HG02642 (cell line): ENCODE results near the gene ENPEP.
"Not testable (repeated sequence)": the region's sequence is repeated elsewhere in the genome, so short reads cannot be mapped to it uniquely, and the experiment has no call there.

Source experiments
- ATAC-seq: cut with Tn5 transposase; IDR thresholded peaks from one replicate; pipeline ENCODE4 v1.9.1; 2021; ENCODE audit warnings: mild to moderate bottlenecking; ENCODE audit not compliant: unreplicated experiment, poor library complexity

The ENPEP gene

DNA sequence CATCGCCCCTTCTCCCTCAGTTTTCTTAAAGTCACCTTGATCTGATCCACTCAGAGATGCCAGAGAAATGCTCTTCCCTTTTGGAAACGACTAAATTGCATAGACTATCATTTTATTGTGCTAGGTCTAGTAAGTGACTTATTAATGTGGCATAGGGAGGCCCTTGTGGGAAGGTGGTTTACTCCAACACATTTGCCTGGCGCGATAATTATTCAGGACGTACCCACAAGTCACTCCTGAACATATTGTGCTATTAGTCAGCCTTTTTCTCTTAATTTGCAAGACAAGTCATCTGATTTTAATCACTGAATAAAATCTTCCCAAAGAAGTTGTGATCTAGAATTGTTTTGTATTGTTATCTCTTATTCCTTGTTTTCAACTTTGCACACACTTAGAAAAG, 7.6 kb downstream of the ENPEP start:
- no peak for ATAC-seq

DNA sequence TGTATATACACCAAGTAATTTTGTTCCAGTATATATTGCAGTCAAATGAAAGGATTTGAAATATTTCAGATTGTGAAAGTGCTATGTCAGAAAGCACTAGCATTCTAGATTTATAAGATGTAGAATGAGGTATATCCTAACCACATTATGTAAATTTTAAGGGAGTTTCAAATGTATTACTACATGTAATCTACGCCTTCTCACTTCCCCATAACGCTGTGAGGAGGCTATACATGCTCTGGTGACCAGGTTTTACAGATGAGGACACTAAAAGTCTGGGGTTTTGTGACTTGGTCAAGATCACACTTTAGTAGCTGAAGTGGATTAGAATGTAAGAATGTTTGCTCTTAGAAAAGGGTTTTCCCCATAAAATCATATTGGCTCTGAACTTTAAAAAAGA, 8.1 kb downstream of the ENPEP start:
- ATAC-seq: peak; percentile 99

DNA sequence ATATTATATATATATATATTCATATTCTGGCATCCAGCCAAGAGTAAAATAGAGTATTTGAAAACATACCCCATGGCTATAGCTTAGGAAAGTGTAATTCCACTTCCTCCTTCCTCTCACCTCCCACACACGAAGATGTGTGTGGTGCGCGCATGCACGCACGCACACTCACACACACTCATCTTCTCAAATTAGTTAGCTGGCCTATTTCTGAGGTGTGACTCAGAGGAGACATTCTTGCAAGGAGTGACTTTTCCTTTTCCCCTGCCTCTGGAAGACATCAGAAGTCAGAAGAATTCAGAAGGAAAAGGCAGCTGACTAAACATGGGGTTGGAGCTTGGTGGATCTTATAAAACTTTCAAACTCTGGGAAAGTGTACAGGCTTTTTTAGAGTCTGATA, 8.8 kb downstream of the ENPEP start:
- peak; percentile 32 for ATAC-seq

DNA sequence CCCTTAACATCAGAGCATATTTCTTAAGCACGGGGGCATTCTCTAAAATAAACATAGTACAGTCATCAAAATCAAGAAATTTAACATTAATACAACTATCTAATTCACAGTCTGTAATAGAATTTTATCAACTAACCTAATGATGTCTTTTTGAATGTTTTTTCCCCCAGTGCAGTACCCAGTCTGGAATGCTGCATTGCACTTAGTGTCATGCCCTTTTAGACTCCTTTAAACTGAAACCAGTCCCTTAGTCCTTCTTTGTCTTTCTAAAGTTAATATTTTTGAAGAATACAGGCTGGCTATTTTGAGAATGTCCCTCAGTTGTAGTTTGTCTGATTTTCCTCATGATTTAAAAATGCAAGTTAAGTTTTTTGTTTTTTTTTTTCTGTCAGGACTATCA, 9.5 kb downstream of the ENPEP start:
- no peak for ATAC-seq

DNA sequence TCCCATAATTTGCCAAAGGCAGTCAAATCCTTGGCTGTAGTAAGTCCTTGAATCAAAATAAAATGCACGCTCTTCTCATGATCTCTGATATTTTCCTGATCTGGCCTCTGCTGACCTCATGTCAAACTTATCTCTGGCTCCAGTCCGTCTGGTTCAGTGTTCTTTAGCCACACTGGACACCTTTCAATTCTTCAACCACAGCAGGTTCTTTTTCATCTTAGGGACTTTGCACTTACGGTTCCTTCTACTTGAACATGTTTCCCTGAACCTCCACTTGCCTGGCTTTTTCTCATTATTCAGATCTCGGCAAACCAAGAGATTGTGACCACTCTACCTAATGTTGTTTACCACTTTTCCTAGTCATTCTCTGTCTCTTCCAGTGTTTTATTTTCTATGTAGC, 10.3 kb downstream of the ENPEP start:
- no peak for ATAC-seq

DNA sequence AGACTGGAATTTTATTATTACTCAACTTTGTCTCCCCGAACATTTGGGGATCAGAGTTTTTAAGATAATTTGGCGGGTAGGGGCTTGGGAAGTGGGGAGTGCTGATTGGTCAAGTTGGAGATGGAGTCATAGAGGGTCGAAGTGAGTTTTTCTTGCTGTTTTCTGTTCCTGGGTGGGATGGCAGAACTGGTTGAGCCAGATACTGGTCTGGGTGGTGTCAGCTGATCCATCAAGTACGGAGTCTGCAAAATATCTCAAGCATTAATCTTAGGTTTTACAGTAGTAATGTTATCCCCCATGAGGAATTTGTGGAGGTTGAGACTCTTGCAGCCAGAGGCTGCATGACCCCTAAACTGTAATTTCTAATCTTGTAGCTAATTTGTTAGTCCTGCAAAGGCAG, 10.9 kb downstream of the ENPEP start:
- not testable (repeated sequence) for ATAC-seq

DNA sequence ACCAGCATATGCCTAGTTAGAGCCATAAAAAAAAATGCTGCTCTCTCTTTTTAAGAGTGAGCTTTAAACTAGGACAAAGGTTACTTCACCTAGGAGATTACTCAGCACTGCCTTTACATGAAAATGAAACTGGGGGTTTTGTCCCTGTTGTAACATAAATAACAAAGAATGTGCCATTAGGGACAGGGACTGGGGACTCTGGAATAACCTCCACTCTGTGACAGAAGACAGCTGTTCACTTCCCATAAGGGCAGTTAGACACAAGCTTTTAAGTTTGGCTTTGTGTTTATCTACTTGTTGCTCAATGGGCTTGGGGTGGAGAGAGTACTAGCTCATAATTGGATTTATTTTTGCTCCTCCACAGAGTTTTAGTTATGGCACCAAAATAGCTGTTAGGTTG, 11.9 kb downstream of the ENPEP start:
- ATAC-seq: no peak

DNA sequence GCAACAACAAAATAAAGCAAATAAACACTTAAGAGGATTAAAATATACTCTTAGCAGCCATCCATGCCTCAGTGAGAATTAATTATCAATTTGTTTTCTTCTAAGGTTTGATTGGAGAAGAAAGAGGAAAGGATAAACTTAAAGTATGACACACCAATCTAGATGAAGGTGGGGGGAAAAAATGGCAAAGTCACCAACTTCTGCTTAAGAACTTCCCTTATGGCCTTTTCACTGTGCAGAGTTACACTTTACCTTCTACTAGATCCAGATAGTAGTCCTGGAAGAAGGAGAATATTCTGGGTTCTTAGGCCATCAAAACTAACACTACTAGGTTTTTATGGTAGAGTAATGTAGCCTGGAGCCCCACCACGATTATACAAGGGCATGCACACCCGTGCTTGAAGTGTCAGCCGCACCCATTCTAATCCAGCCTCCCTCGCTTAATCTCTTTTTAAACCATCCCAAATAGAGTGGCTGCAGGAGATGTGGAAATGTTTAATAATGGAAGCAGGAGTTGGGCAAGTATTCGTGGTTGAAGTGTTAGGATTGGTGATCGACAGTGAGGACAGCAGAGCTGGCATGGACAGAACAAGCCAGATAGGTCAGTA, 14.1 kb downstream of the ENPEP start:
- ATAC-seq: no peak

DNA sequence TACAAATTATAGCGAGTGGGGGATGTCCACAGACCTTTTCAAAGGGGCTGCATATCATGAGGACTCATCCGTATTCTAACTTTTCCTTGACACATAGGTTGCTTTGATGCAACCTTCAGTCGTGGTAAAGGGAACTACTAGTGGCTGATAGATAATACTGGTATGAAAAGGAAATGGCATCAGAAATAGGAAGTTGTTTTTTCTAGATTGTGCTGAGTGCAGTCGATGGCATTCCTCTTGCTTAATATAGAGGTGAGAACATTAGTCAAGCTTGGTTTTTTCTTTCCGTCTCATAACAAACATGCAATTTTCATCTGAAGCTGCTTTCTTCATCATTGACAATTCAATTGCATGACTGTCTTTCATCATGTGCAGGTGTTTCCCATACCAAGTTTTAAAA, 16.6 kb downstream of the ENPEP start:
- ATAC-seq: no peak

DNA sequence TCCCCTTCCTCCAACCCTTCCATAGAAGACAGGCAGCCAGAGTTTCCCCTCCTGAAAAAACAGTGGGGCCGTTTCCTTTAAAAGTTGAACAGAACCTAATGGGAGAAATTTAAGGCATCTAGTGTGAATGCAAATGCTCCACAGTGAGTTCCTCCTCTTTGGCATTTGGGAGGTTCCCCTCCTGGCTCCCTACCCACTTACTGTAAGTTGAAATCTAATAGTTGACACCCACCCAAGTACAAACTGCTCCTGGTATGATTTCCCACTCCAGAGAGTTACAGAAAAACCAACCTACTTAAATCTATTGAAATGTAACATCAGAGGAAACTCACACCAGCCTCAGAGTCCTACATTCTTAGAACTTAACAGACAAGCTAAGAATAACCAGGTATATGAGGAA, 17.6 kb downstream of the ENPEP start:
- no peak for ATAC-seq

DNA sequence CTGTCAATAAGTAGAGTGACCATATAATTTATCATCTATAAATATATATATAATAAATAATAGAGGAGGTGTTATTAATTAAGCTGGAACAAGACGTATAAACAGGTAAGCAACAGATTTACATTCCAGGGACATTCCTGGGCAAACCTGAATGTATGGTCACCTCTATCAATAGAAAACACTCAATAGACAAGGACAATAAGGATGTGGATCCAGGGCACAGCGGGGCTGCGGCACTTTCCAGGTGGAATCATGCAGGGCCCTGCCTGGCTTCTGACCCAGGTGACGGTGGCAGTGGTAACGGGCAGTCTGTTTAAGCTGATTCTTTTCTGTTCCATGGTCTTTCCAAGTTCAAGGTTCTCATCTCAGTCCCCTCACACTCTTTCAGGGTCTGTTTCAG, 22.5 kb downstream of the ENPEP start:
- no peak for ATAC-seq

DNA sequence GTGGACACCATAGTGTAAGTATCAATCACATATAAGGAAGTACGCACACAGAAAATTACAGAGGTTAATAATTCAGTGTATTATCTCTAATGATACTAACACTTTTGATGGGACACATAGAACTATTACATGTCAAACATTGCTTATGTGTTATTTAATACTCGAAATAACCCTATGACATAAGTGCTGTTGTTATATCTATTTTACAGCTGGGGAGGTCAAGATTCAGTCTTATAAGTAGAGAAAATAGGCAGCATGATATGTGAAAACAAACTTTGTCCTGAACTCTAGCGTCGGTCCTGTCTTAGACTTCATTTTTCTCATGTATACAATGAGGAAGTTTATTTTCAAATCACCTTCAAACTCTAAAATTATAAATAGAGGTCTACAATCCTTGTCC, 23.2 kb downstream of the ENPEP start:
- no peak for ATAC-seq

DNA sequence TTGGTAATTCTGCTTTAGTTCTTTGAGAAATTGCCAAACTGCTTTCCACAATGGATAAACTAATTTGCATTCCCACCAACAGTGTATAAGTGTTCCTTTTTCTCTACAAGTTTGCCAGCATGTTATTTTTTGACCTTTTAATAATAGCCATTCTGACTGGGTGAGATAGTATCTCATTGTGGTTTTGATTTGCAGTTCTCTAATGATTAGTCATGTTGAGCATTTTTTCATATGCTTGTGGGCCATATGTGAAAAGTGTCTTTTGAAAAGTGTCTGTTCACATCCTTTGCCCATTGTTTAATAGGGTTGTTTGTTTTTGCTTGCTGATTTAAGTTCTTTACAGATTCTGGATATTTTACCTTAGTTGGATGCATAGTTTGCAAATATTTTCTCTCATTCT, 25.9 kb downstream of the ENPEP start:
- no peak for ATAC-seq

DNA sequence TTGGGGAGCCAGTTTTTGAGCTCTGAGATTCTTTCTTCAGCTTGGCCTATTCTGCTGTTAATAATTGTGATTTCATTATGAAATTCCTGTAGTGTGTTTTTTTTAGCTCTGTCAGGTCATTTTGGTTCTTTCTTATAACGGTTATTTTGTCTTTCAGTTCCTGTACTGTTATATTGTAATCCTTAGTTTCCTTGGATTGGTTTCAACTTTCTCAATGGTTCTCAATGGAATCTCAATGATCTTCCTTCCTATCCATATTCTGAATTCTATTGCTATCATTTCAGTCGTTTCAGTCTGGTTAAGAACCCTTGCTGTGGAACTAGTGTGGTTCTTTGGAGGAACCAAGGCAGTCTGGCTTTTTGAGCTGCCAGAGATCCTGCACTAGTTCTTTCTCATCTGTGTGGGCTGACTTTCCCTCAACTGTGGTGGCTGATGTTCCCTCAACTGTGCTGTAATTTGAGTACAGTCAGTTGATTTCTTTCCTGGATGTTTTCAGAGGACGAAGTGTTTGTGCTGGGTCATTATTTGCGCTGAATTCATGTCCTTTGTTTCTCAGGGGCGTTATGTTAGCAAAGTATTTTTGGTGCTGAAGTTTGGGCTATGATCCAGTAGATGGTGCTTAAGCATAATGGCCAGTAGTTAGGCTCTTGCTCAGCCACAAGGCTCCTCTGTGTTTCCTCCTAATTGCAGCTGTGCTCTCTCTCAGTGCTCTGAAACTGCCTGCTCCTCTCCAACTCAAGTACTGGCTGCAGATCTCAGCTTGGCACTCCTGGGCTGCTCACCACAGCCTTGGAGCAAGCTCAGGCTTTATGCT, 27.5 kb downstream of the ENPEP start:
- ATAC-seq: no peak

DNA sequence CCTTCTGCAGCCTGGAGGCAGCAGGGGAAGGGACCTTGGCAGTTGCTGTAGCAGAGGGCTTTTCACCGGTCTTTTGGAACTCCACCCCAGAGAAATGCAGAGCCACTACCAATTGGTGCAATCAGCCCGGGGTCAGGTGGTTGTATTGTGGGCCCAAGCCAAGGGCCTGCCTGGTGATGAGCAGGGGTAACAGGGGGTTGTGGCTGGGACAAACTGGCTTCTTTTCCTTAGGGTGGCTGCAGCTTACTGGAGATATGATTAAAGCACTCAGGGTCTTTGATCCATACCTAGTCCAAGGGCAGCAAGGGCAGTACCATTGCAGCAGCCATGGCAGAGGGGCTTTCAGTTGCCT, 28.1 kb downstream of the ENPEP start:
- ATAC-seq: no peak

DNA sequence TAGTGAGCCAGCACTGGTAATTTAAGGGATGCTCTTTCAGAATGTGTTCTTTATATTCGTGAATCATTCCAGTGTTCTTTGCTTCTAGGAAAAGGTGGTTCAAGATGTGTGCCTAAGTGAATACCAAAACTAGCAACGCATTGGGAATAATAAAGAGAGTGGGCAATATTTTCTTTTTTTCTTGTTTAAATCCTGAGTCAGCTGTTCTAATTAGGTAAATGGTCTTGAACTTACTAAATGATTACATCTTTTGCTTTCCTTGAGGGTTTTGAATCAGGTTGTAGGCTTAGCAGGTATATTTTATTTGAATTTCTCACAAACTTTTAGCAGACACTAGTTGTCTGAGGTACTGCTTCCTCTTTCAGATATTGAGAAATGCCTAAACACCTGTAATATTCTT, 29.5 kb downstream of the ENPEP start:
- no peak for ATAC-seq

DNA sequence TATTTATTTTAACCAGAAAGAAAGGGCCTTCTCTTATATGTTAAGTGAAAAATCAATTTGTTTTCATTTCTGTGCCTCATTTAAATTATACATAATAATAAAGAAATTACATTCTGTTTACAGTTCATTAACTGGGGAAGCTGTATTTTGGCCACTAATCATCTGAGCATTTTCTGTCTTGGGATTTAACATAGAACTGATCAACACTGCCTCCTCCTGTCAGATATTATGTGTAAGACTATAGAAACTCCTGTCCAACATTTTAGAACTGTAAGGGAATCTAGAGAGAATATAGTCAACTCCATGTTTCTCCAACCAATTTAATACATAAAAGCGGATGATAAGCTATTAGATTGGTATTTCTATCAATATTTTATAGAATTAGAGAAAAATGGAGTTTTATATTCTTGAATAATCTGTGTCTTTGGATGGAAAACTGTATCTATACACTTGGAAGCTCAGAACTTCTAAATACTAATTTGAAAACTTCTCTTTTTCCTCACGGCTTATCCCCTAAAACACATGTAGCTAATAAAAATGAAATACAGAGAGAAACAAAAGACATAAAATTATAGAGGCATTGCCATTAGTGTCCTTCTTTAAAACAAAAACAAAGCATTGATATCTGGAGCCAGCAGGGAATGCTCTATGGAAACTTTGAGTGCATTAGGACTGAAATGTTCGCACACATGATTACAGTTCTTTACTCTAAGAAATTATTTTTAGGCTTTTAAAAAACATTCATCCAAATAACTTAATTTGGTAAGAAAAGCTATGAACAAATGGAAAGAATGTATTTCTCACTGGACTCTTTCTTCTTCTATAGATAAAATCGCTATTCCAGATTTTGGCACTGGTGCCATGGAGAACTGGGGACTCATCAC, 33.1 kb downstream of the ENPEP start:
- ATAC-seq: no peak

DNA sequence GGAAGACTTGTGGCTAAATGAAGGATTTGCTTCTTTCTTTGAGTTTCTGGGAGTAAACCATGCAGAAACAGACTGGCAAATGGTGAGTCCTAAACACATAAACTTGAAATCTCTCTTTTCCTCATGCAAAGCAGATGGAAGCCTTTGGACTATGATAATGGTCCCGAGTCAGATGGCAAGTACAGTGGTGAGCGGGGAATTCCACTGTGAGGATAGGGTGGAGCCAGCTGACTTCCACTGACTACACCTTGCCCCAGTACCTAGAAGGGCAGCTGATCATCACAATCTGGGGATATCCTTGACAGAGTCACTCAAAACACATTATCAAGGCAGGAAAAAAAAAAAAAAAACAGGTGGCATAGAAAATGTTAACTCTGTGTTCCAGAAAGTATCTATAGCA, 34.3 kb downstream of the ENPEP start:
- no peak for ATAC-seq

DNA sequence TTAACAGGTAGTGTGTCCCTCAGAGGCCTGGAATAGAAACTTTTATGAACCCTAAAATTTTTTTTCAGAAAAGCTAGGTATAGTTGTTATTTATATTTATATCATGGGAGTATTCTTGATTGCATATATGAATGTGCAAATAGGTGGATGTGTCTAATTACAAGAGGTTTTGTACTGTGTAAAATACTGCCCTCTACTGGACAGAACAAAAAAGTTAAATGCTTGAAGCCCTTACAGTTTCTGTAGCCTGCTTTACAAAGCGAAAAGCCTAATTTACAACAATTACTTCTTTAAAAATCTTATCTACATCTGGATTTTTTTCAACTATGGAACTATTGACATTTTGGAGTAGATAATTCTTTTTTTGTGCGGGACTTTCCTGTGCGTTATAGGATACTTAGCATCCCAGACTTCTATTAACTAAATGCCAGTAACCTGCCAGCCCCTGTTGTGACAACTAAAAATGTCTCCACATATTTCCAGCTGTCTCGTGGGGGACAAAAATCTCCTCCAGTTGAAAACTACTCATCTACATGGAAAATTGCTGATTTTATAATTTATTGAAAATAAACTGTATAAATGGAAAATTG, 35.1 kb downstream of the ENPEP start:
- ATAC-seq: no peak

DNA sequence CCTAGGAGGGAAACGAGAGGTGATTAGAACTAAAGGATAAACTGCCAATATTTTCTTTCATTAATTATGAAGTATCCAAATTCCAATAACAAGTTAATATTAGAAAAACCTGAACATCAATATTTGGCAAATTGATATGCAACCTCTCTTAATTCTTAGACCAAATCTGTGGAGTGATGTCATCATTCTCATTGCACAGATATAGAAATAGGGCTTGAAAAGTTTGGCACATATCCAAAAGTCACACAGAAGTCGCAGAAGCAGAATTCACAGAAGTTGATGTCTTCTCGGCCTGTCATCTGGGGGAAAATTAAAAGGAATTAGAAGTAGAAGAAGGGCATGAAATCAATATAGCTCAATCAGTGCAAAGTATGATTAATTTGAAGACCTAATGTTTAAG, 36.9 kb downstream of the ENPEP start:
- ATAC-seq: no peak

DNA sequence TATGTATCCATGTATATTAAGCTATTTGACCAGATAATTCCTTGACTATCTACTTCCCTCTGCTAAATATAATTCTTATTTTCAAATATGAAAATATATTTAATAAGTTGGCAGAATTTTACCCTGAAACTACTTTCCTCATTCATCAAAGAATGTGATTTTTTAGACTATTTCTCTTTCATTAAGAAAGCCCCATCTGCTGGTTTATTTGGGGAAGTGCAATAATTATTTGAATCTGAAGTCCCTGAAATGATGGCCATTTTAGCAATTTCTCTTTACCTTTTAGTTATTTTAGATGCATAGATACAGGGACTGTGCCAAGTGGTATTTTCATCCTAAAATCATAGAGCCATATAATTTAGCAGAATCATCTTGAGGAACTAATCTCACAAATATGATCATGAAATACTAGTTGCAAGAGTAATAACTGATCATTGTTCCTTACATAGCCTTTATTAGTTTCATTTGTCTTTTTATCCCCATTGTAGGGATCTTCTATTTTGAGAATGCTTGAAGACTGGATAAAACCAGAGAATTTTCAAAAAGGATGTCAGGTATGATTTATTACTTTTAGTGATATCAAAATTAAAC, 39.0 kb downstream of the ENPEP start:
- ATAC-seq: no peak
